K562 (cell line): ENCODE measurements around the gene IPO9. TPM values are rescaled to one million over a fixed set of nuclear protein-coding genes. Genes with fewer than 3 reads are reported as not detected.

Source experiments
- CCAR2 ChIP-seq: fragments of 200-400 bp; formaldehyde crosslinking; IDR thresholded peaks from 2 replicates; pipeline ENCODE4 v1.6.1; 2017; ENCODE audit warnings: mild to moderate bottlenecking, low read depth, low read length
- STAG1 ChIP-seq: sonication (generic); formaldehyde crosslinking; IDR thresholded peaks from 2 replicates; pipeline ENCODE4 v1.5.0; 2020; ENCODE audit warnings: missing genetic modification reagents, borderline replicate concordance
- TBP ChIP-seq: optimal IDR thresholded peaks from 2 replicates; pipeline ENCODE3; 2011; ENCODE audit warnings: low read depth, low read length, improper control_type of control experiment
- THRAP3 ChIP-seq: fragments of 450-650 bp; IDR thresholded peaks from 2 replicates; pipeline ENCODE4 v1.6.1; 2016; ENCODE audit warnings: mild to moderate bottlenecking, inconsistent platforms, borderline replicate concordance
- polyA plus RNA-seq, 8 experiments: library from polyadenylated mRNA; depleted of rRNA in 4 of 8; stranded (reverse) in 5 of 8; unstranded in 3 of 8; fragments of >200 nt; fragmentation: Nextera tagmentation in 2 of 8; fragmentation: Illumina TruSeq in 1 of 8; extraction: Ambion mirVana in 2 of 8; extraction: Trizol in 1 of 8; gene quantifications; 2 replicates each; pipeline versions ENCODE4 v1.2.1 to v1.2.3, GENCODE V29; 2011 to 2014; ENCODE audit warnings: inconsistent platforms in 1 of 8, missing spikeins in 1 of 8
- total RNA-seq, 7 experiments: library from RNA; depleted of rRNA in 6 of 7; stranded (reverse); fragments of >200 nt in 6 of 7; fragmentation: Illumina TruSeq in 2 of 7; extraction: Trizol in 2 of 7; gene quantifications; 2 replicates each; pipeline versions ENCODE4 v1.2.1 to v1.2.3, GENCODE V29; 2011 to 2021; ENCODE audit warnings: low replicate concordance in 1 of 7
- TF ChIP-seq, protein P1 (sequence below): conservative IDR thresholded peaks from 2 replicates; pipeline ENCODE4 v1.6.1; 2011; ENCODE audit warnings: low read depth, mild to moderate bottlenecking, low read length; ENCODE audit not compliant: control insufficient read depth
- TF ChIP-seq, protein P2 (sequence below), 3 experiments: IDR thresholded peaks in 2 of 3; conservative IDR thresholded peaks in 1 of 3; 2 replicates each; pipeline ENCODE4 v1.5.1; 2011 to 2012; ENCODE audit warnings: low read length in 3 of 3, mild to moderate bottlenecking in 3 of 3, control low read depth in 2 of 3, improper control_type of control experiment in 1 of 3, inconsistent platforms in 1 of 3, low read depth in 1 of 3, mixed read lengths in 1 of 3, moderate library complexity in 1 of 3; ENCODE audit not compliant: insufficient read depth in 2 of 3
- TF ChIP-seq, protein P3 (sequence below): fragments of 450-650 bp; formaldehyde crosslinking; IDR thresholded peaks from 2 replicates; pipeline ENCODE4 v1.4.0; 2022; ENCODE audit warnings: missing genetic modification characterization
- TF ChIP-seq, protein P4 (sequence below): sonication (generic); formaldehyde crosslinking; IDR thresholded peaks from 2 replicates; pipeline ENCODE4 v1.9.0; 2022; ENCODE audit warnings: mild to moderate bottlenecking, missing genetic modification reagents
- TF ChIP-seq, protein P5 (sequence below): fragments of 250-450 bp; sonication (Bioruptor Pico); IDR thresholded peaks from 2 replicates; pipeline ENCODE4 v1.5.0; 2021; ENCODE audit warnings: mild to moderate bottlenecking, moderate library complexity
- TF ChIP-seq, protein P6 (sequence below): fragments of 250-450 bp; sonication (Bioruptor Pico); IDR thresholded peaks from 2 replicates; pipeline ENCODE4 v1.5.1; 2021; ENCODE audit warnings: mild to moderate bottlenecking
- TF ChIP-seq, protein P7 (sequence below): fragments of 450-650 bp; IDR thresholded peaks from 2 replicates; pipeline ENCODE4 v1.7.1; 2018; ENCODE audit warnings: mild to moderate bottlenecking, low read depth; ENCODE audit not compliant: partially characterized antibody

The IPO9 gene
- total and polyA plus RNA-seq, 9 of the 15 experiments (the other 6 are each of a cell fraction or from before 2014, with no cell fraction given) = 27.9 to 78.6 (median 43.9) TPM

DNA sequence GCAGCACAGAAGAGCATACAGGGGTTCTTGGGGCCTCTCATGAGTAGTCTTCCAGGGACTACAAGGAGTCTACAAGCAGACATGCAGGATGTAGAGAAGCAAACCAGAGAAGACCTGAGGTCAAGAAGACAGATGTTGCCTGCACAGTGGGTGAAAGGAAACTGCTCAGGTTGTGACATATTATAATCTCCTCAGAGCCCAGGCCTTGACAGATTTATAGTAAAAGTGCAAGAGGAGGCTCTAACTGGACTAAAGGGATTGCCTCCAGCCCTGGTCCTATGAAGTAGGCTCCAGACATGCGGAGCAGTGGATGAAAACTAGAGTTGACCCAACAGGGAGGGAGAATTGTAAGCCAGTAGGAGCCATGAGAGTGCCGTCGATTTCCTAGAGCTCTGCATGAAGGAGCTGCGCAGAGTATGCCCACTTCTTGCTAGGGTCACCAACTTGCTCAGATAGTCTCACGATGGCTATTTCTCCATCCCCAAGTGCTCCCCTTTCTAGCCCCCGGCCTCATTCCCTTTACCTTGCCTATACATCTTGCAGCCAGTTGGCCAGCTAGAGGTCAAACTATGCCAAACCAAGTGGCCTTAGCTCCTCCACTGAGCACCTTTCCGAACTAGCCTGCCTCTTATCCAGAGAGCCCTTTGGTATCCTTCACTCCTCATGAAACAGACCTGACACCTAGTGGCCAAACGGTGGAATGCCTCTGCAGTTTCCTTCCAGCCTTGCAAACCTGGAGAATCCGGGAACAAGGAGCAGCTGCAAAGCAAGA, 36.2 kb upstream of the IPO9 start (continued):
- TF ChIP-seq, protein P1, sequence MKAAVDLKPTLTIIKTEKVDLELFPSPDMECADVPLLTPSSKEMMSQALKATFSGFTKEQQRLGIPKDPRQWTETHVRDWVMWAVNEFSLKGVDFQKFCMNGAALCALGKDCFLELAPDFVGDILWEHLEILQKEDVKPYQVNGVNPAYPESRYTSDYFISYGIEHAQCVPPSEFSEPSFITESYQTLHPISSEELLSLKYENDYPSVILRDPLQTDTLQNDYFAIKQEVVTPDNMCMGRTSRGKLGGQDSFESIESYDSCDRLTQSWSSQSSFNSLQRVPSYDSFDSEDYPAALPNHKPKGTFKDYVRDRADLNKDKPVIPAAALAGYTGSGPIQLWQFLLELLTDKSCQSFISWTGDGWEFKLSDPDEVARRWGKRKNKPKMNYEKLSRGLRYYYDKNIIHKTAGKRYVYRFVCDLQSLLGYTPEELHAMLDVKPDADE = no peak
- TF ChIP-seq, protein P2, sequence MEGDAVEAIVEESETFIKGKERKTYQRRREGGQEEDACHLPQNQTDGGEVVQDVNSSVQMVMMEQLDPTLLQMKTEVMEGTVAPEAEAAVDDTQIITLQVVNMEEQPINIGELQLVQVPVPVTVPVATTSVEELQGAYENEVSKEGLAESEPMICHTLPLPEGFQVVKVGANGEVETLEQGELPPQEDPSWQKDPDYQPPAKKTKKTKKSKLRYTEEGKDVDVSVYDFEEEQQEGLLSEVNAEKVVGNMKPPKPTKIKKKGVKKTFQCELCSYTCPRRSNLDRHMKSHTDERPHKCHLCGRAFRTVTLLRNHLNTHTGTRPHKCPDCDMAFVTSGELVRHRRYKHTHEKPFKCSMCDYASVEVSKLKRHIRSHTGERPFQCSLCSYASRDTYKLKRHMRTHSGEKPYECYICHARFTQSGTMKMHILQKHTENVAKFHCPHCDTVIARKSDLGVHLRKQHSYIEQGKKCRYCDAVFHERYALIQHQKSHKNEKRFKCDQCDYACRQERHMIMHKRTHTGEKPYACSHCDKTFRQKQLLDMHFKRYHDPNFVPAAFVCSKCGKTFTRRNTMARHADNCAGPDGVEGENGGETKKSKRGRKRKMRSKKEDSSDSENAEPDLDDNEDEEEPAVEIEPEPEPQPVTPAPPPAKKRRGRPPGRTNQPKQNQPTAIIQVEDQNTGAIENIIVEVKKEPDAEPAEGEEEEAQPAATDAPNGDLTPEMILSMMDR (IDR thresholded peaks at IDR 0.05 in 2 of 3, conservative IDR thresholded peaks at IDR 0.05 in 1 of 3; ENCODE audit: insufficient read depth in 2 of 3, low read depth in 1 of 3, low read length in 3 of 3) = peak; percentile 95 to 99 (median 98)
- TF ChIP-seq THRAP3 (no peak; the same call in 1 of the 2 replicates), TBP (peak; percentile 36), STAG1 (CRISPR knock-in tag) (peak; percentile 88; the same call in 1 of the 2 replicates), CCAR2 (no peak)
- TF ChIP-seq, protein P3, sequence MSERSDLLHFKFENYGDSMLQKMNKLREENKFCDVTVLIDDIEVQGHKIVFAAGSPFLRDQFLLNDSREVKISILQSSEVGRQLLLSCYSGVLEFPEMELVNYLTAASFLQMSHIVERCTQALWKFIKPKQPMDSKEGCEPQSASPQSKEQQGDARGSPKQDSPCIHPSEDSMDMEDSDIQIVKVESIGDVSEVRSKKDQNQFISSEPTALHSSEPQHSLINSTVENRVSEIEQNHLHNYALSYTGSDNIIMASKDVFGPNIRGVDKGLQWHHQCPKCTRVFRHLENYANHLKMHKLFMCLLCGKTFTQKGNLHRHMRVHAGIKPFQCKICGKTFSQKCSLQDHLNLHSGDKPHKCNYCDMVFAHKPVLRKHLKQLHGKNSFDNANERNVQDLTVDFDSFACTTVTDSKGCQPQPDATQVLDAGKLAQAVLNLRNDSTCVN (CRISPR knock-in tag) = 0 out of 2 replicates have a peak, but pooled peaks have one; percentile 74
- TF ChIP-seq, protein P4, sequence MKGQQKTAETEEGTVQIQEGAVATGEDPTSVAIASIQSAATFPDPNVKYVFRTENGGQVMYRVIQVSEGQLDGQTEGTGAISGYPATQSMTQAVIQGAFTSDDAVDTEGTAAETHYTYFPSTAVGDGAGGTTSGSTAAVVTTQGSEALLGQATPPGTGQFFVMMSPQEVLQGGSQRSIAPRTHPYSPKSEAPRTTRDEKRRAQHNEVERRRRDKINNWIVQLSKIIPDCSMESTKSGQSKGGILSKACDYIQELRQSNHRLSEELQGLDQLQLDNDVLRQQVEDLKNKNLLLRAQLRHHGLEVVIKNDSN (CRISPR knock-in tag) = 0 out of 2 replicates have a peak, but pooled peaks have one; percentile 20
- TF ChIP-seq, protein P5, sequence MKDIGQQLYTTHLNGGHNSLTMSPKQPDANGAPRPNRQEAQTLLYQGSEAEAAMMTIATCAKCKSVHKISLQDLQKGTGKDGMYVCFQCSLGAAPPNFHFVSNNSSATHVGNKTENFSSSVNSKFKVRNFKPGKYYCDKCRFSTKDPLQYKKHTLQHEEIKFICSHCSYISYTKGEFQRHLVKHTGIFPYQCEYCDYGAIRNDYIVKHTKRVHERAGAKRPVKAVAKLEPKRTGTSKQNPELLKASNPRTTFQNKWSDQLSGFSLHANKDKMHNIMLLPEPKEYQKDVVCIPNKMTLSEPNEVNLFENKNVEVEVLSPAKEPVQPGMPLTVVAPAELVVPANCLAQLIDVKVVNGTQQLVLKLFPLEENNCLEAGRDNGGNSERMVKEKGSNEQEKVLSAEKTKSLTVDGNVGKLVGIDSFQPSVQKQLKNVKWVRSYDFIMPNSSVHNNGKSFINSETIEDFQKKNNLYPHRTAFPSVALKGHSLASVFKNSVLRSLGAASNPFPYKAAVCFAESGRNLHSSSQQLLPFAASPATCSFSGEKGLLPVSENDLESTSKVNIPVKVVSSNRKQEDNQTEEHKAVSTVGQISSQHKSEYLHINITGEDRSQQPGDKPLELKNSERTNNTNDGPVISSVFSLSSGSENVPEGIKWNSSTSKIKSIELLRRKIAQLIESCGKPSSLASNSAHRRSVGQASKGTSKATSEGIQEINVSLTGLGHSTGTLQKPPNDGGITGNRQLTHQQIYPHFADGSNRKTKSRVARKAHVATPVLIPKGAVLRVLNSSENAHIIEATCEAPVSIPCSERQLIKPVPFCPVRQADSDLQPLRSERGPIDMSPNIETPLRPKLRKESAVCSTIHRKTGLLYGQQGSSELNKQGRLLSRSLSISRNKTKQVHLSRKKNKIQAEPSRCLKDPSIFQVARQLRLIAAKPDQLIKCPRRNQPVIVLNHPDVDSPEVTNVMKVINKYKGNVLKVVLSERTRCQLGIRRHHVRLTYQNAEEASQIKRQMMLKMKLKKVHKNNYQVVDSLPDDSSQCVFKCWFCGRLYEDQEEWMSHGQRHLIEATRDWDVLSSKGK (CRISPR knock-in tag) = no peak
- TF ChIP-seq, protein P6, sequence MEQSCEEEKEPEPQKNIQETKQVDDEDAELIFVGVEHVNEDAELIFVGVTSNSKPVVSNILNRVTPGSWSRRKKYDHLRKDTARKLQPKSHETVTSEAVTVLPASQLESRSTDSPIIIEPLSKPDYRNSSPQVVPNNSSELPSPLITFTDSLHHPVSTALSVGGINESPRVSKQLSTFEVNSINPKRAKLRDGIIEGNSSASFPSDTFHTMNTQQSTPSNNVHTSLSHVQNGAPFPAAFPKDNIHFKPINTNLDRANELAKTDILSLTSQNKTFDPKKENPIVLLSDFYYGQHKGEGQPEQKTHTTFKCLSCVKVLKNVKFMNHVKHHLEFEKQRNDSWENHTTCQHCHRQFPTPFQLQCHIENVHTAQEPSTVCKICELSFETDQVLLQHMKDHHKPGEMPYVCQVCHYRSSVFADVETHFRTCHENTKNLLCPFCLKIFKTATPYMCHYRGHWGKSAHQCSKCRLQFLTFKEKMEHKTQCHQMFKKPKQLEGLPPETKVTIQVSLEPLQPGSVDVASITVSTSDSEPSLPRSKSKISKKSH = no peak
- TF ChIP-seq, protein P7, sequence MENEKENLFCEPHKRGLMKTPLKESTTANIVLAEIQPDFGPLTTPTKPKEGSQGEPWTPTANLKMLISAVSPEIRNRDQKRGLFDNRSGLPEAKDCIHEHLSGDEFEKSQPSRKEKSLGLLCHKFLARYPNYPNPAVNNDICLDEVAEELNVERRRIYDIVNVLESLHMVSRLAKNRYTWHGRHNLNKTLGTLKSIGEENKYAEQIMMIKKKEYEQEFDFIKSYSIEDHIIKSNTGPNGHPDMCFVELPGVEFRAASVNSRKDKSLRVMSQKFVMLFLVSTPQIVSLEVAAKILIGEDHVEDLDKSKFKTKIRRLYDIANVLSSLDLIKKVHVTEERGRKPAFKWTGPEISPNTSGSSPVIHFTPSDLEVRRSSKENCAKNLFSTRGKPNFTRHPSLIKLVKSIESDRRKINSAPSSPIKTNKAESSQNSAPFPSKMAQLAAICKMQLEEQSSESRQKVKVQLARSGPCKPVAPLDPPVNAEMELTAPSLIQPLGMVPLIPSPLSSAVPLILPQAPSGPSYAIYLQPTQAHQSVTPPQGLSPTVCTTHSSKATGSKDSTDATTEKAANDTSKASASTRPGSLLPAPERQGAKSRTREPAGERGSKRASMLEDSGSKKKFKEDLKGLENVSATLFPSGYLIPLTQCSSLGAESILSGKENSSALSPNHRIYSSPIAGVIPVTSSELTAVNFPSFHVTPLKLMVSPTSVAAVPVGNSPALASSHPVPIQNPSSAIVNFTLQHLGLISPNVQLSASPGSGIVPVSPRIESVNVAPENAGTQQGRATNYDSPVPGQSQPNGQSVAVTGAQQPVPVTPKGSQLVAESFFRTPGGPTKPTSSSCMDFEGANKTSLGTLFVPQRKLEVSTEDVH = no peak
